GM12878 (cell line): ENCODE measurements around the gene FBXL7. TPM values are rescaled to one million over a fixed set of nuclear protein-coding genes. Genes with fewer than 3 reads are reported as not detected.

Experiments
- ATAC-seq: fragments of 200-7000 bp; cut with Tn5 transposase; 3 replicates; pipeline ENCODE4 v1.9.1; 2020; ENCODE audit warnings: mild to moderate bottlenecking, moderate library complexity
- BruUV-seq: library from RNA; stranded (reverse); fragments of 400-500 nt; replicated peaks from 2 replicates; lab custom pipeline; 2021; lab: Mats Ljungman, UMichigan
- CTCF ChIA-PET: fragments of 300-600 bp; sonication (Branson Sonifier 250); formaldehyde crosslinking; extraction: SDS; loops from one replicate; lab custom pipeline; 2021; ENCODE audit warnings: inconsistent platforms; lab: Yijun Ruan, JAX
- POLR2A ChIA-PET: fragments of 350-600 bp; formaldehyde crosslinking; extraction: SDS; loops from one replicate; lab custom pipeline; 2021; ENCODE audit warnings: inconsistent platforms; lab: Charles Lee
- RAD21 ChIA-PET: fragments of 300-600 bp; sonication (Branson Sonifier 250); formaldehyde crosslinking; loops from one replicate; lab custom pipeline; 2023; ENCODE audit warnings: antibody characterized with exemption; ENCODE audit not compliant: unreplicated experiment; lab: Charles Lee
- SMC1A ChIA-PET: fragments of 300-600 bp; sonication (Branson Sonifier 250); formaldehyde crosslinking; loops from one replicate; lab custom pipeline; 2023; ENCODE audit not compliant: unreplicated experiment, uncharacterized antibody; lab: Charles Lee
- DNase-seq: peaks from one replicate; pipeline ENCODE4 v3.0.0-alpha.2; 2011; ENCODE audit warnings: low read depth, low spot score
- FAIRE-seq: peaks from 3 replicates; lab custom pipeline; 2011; peaks lifted over from hg19 to GRCh38; lab: Jason Lieb, UNC
- H2AFZ ChIP-seq: 2 replicates; pipeline ENCODE4 v1.6.0; 2011; ENCODE audit warnings: low read depth, low read length, control low read depth; ENCODE audit not compliant: control insufficient read depth
- H3K27ac ChIP-seq: 2 replicates; pipeline ENCODE4 v1.5.1; 2011; ENCODE audit warnings: control low read depth; ENCODE audit not compliant: control insufficient read depth, insufficient read depth
- H3K27me3 ChIP-seq, 2 experiments: replicated peaks in 1 of 2; 2 replicates each; pipeline versions ENCODE4 v1.6.0 to v1.6.1; 2011; ENCODE audit warnings: low read length in 1 of 2; ENCODE audit not compliant: control insufficient read depth in 2 of 2, insufficient read depth in 2 of 2
- H3K36me3 ChIP-seq, 2 experiments: 2 replicates each; pipeline ENCODE4 v1.5.1; 2011; ENCODE audit warnings: low read length in 1 of 2; ENCODE audit not compliant: control insufficient read depth in 2 of 2, insufficient read depth in 2 of 2
- H3K4me1 ChIP-seq: 2 replicates; pipeline ENCODE4 v1.6.1; 2011; ENCODE audit warnings: mild to moderate bottlenecking, low read length, moderate library complexity, mixed read lengths; ENCODE audit not compliant: control insufficient read depth, insufficient read depth
- H3K4me2 ChIP-seq: 2 replicates; pipeline ENCODE4 v1.6.0; 2011; ENCODE audit warnings: control low read depth; ENCODE audit not compliant: control insufficient read depth, insufficient read depth
- H3K4me3 ChIP-seq: fragments of 200-600 bp; sonication (generic); 2 replicates; pipeline ENCODE4 v1.5.1; 2016
- H3K79me2 ChIP-seq: 2 replicates; pipeline ENCODE4 v1.6.0; 2011; ENCODE audit warnings: low read length; ENCODE audit not compliant: control insufficient read depth, insufficient read depth
- H3K9ac ChIP-seq: 2 replicates; pipeline ENCODE4 v1.8.0; 2011; ENCODE audit warnings: low read length, control low read depth, mixed read lengths; ENCODE audit not compliant: control insufficient read depth, insufficient read depth
- H3K9me3 ChIP-seq: replicated peaks from 3 replicates; pipeline ENCODE4 v1.5.1; 2011; ENCODE audit warnings: mild to moderate bottlenecking, low read length; ENCODE audit not compliant: control insufficient read depth, insufficient read depth
- H4K20me1 ChIP-seq: 2 replicates; pipeline ENCODE4 v1.6.0; 2011; ENCODE audit not compliant: control insufficient read depth, insufficient read depth
- GATAD2B ChIP-seq: fragments of 450-650 bp; conservative IDR thresholded peaks from 2 replicates; pipeline ENCODE4 v1.6.1; 2017; ENCODE audit warnings: low read depth, mild to moderate bottlenecking, moderate library complexity
- MYC ChIP-seq: IDR thresholded peaks from 2 replicates; pipeline ENCODE4 v1.6.1; 2011; ENCODE audit warnings: mild to moderate bottlenecking, low read length, moderate library complexity, inconsistent platforms; ENCODE audit not compliant: insufficient read depth, insufficient replicate concordance, insufficient read length, severe bottlenecking
- NFYA ChIP-seq: IDR thresholded peaks from 2 replicates; pipeline ENCODE4 v1.6.1; 2011; ENCODE audit warnings: low read depth, mild to moderate bottlenecking, low read length, improper control_type of control experiment, borderline replicate concordance
- PAX8 ChIP-seq: fragments of 450-650 bp; IDR thresholded peaks from 2 replicates; pipeline ENCODE4 v1.6.1; 2017; ENCODE audit warnings: mild to moderate bottlenecking, moderate library complexity
- STAT3 ChIP-seq: IDR thresholded peaks from 2 replicates; pipeline ENCODE4 v1.6.1; 2011; ENCODE audit warnings: low read depth, low read length, improper control_type of control experiment
- WGBS: methylation state at CpG from one replicate; pipeline ENCODE4 v1.1.6; 2016; ENCODE audit warnings: low lambda C conversion rate; ENCODE audit not compliant: insufficient replicate concordance, insufficient coverage; ENCODE audit errors: missing lambda C conversion rate; 5-methylcytosine and 5-hydroxymethylcytosine counted together
- in situ Hi-C: fragments of 300-500 bp; cut with MboI; formaldehyde crosslinking; loops from 9 replicates; pipeline ENCODE4 v1.14.3; 2018; ENCODE audit warnings: mixed read lengths
- intact Hi-C: fragments of 100-400 bp; cut with micrococcal nuclease; formaldehyde crosslinking; loops from one replicate; pipeline ENCODE4 v1.14.2; 2022; ENCODE audit not compliant: unreplicated experiment
- polyA plus RNA-seq, 11 experiments: library from polyadenylated mRNA; depleted of rRNA in 4 of 11; unstranded in 6 of 11; stranded (reverse) in 5 of 11; fragments of >200 nt; fragmentation: Nextera tagmentation in 4 of 11; fragmentation: Illumina TruSeq in 1 of 11; extraction: Ambion mirVana in 4 of 11; extraction: Trizol in 1 of 11; gene quantifications; 1 replicate in 1 of 11; 2 replicates in 10 of 11; pipeline versions ENCODE4 v1.2.1 to v1.2.3, GENCODE V29; 2011 to 2016; ENCODE audit warnings: inconsistent platforms in 2 of 11, missing spikeins in 2 of 11, low read depth in 1 of 11
- total RNA-seq, 4 experiments: library from RNA; depleted of rRNA in 3 of 4; stranded (reverse); fragments of >200 nt in 3 of 4; fragmentation: Illumina TruSeq in 1 of 4; extraction: Trizol in 1 of 4; gene quantifications; 2 replicates each; pipeline versions ENCODE4 v1.2.1 to v1.2.3, GENCODE V29; 2013 to 2021
- TF ChIP-seq, protein P1 (sequence below): fragments of 450-650 bp; IDR thresholded peaks from 2 replicates; pipeline ENCODE4 v1.6.1; 2017; ENCODE audit warnings: mild to moderate bottlenecking, moderate library complexity
- TF ChIP-seq, protein P2 (sequence below): fragments of 450-650 bp; IDR thresholded peaks from 2 replicates; pipeline ENCODE4 v1.6.1; 2016; ENCODE audit warnings: mild to moderate bottlenecking
- TF ChIP-seq, protein P3 (sequence below): IDR thresholded peaks from 2 replicates; pipeline ENCODE4 v1.6.1; 2012; ENCODE audit warnings: low read depth, low read length, improper control_type of control experiment

Gene FBXL7
- total and polyA plus RNA-seq, 10 of the 15 experiments (the other 5 are each of a cell fraction or from before 2014, with no cell fraction given) = 0.03 to 0.44 (median 0.16) TPM

DNA sequence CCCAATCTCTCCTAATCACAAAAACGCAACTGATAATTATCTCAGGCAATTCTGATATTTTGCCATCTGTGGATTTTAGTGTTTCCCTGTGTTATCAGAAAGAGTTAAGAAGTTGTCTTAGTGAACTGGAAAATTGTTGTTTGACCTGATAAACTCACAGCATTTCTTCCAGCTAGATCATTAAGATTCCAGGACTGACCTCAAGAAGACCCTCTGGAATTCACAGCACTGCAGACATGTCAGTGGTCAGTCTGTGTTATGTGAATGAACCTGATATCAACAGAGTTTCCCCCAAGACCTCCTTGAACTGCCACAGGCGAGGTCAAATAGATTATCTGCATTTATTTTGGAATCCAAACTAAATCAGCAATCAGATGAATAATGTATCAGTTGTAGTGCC, 174.7 kb downstream of the FBXL7 start:
- BruUV-seq = no TSS peak
- Histone ChIP-seq H3K27ac (no peak overlapping the region), H3K4me2 (no peak overlapping the region), H2AFZ (no peak overlapping the region), H3K79me2 (no peaks in the 10 kb centered on the region), H3K27me3 (no peaks in the 10 kb centered on the region), H3K4me3 (no peak overlapping the region), H3K36me3 (no peaks in the 10 kb centered on the region), H3K9me3 (no peaks in the 10 kb centered on the region), H4K20me1 (no peaks in the 10 kb centered on the region), H3K9ac (no peak overlapping the region), H3K4me1 (no peaks in the 10 kb centered on the region)
- WGBS = 0% methylated on average over 2 of the region's 2 CpGs
- FAIRE-seq (no peak), DNase-seq (no peak), ATAC-seq (no peak)
- in situ Hi-C loops (no loop called here), intact Hi-C loops (no loop called here)
- no peak for TF ChIP-seq GATAD2B
- TF ChIP-seq, protein P1, sequence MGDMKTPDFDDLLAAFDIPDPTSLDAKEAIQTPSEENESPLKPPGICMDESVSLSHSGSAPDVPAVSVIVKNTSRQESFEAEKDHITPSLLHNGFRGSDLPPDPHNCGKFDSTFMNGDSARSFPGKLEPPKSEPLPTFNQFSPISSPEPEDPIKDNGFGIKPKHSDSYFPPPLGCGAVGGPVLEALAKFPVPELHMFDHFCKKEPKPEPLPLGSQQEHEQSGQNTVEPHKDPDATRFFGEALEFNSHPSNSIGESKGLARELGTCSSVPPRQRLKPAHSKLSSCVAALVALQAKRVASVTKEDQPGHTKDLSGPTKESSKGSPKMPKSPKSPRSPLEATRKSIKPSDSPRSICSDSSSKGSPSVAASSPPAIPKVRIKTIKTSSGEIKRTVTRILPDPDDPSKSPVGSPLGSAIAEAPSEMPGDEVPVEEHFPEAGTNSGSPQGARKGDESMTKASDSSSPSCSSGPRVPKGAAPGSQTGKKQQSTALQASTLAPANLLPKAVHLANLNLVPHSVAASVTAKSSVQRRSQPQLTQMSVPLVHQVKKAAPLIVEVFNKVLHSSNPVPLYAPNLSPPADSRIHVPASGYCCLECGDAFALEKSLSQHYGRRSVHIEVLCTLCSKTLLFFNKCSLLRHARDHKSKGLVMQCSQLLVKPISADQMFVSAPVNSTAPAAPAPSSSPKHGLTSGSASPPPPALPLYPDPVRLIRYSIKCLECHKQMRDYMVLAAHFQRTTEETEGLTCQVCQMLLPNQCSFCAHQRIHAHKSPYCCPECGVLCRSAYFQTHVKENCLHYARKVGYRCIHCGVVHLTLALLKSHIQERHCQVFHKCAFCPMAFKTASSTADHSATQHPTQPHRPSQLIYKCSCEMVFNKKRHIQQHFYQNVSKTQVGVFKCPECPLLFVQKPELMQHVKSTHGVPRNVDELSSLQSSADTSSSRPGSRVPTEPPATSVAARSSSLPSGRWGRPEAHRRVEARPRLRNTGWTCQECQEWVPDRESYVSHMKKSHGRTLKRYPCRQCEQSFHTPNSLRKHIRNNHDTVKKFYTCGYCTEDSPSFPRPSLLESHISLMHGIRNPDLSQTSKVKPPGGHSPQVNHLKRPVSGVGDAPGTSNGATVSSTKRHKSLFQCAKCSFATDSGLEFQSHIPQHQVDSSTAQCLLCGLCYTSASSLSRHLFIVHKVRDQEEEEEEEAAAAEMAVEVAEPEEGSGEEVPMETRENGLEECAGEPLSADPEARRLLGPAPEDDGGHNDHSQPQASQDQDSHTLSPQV = no peak
- ChIA-PET POLR2A (no interaction called here), CTCF (interaction anchor here (0.6 kb wide), 1 partner anchor 1419 kb away, joined by 3 read pairs; no protein-coding TSS in a partner anchor), RAD21 (no interaction called here), SMC1A (interaction anchor here (0.6 kb wide), 1 partner anchor 36 kb away, joined by 3 read pairs; no protein-coding TSS in a partner anchor)

DNA sequence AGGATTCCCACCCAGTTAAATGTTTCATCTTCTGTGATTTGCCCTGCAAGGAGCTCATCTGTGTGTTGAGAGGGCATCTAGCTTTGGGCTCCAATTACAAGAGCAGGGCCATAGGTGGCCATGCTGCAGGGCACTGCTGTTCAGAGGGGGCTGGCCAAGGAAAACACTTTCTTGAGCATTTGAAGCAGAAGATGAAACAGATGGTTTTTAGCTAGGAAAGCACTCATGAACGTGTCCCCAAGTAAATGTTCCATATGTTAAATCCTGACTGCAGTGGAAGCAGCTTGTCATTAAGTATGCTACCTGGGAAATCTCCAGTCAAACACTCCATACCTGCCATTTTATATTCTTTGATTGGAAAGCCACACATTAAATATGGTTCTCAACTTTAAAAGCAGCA, 176.6 kb downstream of the FBXL7 start:
- POLR2A ChIA-PET = no interaction called here
- SMC1A ChIA-PET = no interaction called here
- Histone ChIP-seq H3K4me2 (no peak overlapping the region), H3K9me3 (no peaks in the 10 kb centered on the region), H4K20me1 (no peaks in the 10 kb centered on the region), H3K4me3 (no peak overlapping the region), H2AFZ (no peak overlapping the region), H3K36me3 (no peaks in the 10 kb centered on the region), H3K27ac (no peak overlapping the region), H3K4me1 (no peaks in the 10 kb centered on the region), H3K79me2 (no peaks in the 10 kb centered on the region), H3K27me3 (no peaks in the 10 kb centered on the region), H3K9ac (no peak overlapping the region)
- intact Hi-C loops (no loop called here), in situ Hi-C loops (no loop called here)
- CTCF ChIA-PET = no interaction called here
- BruUV-seq = no TSS peak
- DNase-seq = no peak
- FAIRE-seq = no peak
- RAD21 ChIA-PET = no interaction called here
- no peak for ATAC-seq
- WGBS = 5% methylated on average over 1 of the region's 1 CpG
- TF ChIP-seq, protein P2, sequence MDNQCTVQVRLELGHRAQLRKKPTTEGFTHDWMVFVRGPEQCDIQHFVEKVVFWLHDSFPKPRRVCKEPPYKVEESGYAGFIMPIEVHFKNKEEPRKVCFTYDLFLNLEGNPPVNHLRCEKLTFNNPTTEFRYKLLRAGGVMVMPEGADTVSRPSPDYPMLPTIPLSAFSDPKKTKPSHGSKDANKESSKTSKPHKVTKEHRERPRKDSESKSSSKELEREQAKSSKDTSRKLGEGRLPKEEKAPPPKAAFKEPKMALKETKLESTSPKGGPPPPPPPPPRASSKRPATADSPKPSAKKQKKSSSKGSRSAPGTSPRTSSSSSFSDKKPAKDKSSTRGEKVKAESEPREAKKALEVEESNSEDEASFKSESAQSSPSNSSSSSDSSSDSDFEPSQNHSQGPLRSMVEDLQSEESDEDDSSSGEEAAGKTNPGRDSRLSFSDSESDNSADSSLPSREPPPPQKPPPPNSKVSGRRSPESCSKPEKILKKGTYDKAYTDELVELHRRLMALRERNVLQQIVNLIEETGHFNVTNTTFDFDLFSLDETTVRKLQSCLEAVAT = no peak
- TF ChIP-seq PAX8 = no peak
- TF ChIP-seq NFYA = no peak
- TF ChIP-seq, protein P3, sequence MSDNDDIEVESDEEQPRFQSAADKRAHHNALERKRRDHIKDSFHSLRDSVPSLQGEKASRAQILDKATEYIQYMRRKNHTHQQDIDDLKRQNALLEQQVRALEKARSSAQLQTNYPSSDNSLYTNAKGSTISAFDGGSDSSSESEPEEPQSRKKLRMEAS = no peak
- TF ChIP-seq MYC = no peak
- TF ChIP-seq STAT3 = no peak
